SK-N-SH treated with all-trans-retinoic acid at 6 μM for 48 hours (cell line): ENCODE measurements around the gene EPS8L1.

Source experiments
- ARNTL ChIP-seq: fragments of 450-650 bp; formaldehyde crosslinking; IDR thresholded peaks from 2 replicates; pipeline ENCODE4 v1.5.0; 2020; ENCODE audit warnings: low read depth, mild to moderate bottlenecking, moderate library complexity, borderline replicate concordance
- ESRRG ChIP-seq: fragments of 250-450 bp; sonication (Bioruptor Pico); IDR thresholded peaks from 2 replicates; pipeline ENCODE4 v1.6.1; 2021; ENCODE audit warnings: mild to moderate bottlenecking
- PPARA ChIP-seq: fragments of 250-450 bp; sonication (Bioruptor Pico); IDR thresholded peaks from 2 replicates; pipeline ENCODE4 v1.5.0; 2020; ENCODE audit warnings: mild to moderate bottlenecking, borderline replicate concordance
- TCF4 ChIP-seq: fragments of 250-450 bp; sonication (Bioruptor Pico); IDR thresholded peaks from 2 replicates; pipeline ENCODE4 v1.8.0; 2021; ENCODE audit warnings: mild to moderate bottlenecking, moderate library complexity, borderline replicate concordance
- ZFP30 ChIP-seq: fragments of 450-650 bp; formaldehyde crosslinking; IDR thresholded peaks from 2 replicates; pipeline ENCODE4 v1.5.0; 2022; ENCODE audit warnings: mild to moderate bottlenecking, moderate library complexity
- ZNF70 ChIP-seq: fragments of 450-650 bp; formaldehyde crosslinking; IDR thresholded peaks from 2 replicates; pipeline ENCODE4 v1.5.0; 2020; ENCODE audit warnings: mild to moderate bottlenecking, moderate library complexity
- TF ChIP-seq, protein P1 (sequence below): fragments of 250-450 bp; sonication (Bioruptor Pico); IDR thresholded peaks from 2 replicates; pipeline ENCODE4 v1.8.0; 2021; ENCODE audit warnings: low read depth, mild to moderate bottlenecking, moderate library complexity, borderline replicate concordance
- TF ChIP-seq, protein P2 (sequence below): fragments of 250-450 bp; sonication (Bioruptor Pico); IDR thresholded peaks from 2 replicates; pipeline ENCODE4 v1.5.1; 2020; ENCODE audit warnings: low read depth, mild to moderate bottlenecking, moderate library complexity

DNA sequence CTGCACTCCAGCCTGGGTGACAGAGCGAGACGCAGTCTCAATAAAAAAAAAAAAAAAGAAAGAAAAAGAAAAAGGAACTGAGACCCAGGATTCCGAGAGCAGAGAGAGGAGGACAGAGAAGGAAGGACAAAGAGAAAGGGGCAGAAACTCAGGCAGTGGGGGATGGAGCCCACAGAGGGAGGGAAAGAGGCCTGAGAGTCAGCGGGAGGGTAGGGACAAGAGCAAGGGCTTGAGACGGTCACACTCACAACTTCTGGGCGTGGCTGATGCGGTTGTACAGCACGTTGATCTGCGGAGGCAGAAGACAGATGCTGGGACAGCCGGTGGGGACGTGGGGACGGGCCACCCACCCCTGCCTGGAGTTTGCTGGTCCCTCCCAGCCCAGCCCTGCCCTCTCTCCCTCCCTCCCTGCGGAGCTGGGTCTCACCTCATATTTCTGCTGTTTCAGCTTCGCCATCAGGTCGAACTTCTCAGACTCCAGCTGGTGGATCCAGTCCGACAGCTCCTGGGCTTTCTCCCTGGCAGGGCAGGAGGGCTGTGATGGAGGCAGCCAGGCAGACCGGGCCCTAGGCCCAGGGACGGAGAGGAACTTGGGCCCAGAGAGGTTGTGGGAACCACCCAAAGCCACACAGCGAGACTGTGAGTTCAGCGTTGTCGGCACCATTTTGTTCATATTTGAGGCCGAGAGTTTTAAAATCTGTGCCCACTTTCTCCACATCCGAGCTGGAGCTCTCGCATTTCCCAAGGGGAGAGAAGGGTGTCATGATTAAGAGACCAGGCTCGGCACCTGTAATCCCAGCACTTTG, 58.2 kb downstream of the EPS8L1 start:
- no peak for TF ChIP-seq ESRRG (CRISPR knock-in tag)
- TF ChIP-seq ARNTL (CRISPR knock-in tag) = no peak
- TF ChIP-seq TCF4 = no peak
- TF ChIP-seq PPARA (CRISPR knock-in tag) = no peak
- TF ChIP-seq ZNF70 (CRISPR knock-in tag) = no peak
- TF ChIP-seq ZFP30 (CRISPR knock-in tag) = no peak
- TF ChIP-seq, protein P1, sequence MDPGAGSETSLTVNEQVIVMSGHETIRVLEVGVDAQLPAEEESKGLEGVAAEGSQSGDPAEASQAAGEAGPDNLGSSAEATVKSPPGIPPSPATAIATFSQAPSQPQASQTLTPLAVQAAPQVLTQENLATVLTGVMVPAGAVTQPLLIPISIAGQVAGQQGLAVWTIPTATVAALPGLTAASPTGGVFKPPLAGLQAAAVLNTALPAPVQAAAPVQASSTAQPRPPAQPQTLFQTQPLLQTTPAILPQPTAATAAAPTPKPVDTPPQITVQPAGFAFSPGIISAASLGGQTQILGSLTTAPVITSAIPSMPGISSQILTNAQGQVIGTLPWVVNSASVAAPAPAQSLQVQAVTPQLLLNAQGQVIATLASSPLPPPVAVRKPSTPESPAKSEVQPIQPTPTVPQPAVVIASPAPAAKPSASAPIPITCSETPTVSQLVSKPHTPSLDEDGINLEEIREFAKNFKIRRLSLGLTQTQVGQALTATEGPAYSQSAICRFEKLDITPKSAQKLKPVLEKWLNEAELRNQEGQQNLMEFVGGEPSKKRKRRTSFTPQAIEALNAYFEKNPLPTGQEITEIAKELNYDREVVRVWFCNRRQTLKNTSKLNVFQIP (CRISPR knock-in tag) = no peak
- TF ChIP-seq, protein P2, sequence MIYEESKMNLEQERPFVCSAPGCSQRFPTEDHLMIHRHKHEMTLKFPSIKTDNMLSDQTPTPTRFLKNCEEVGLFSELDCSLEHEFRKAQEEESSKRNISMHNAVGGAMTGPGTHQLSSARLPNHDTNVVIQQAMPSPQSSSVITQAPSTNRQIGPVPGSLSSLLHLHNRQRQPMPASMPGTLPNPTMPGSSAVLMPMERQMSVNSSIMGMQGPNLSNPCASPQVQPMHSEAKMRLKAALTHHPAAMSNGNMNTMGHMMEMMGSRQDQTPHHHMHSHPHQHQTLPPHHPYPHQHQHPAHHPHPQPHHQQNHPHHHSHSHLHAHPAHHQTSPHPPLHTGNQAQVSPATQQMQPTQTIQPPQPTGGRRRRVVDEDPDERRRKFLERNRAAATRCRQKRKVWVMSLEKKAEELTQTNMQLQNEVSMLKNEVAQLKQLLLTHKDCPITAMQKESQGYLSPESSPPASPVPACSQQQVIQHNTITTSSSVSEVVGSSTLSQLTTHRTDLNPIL (CRISPR knock-in tag) = no peak
